Lower lobe of right lung (tissue), 2 donors: ENCODE data around the gene SLC25A11. TPM values are rescaled to one million over a fixed set of nuclear protein-coding genes. Genes with fewer than 3 reads are reported as not detected.

Experiments
- ATAC-seq, 2 donors: fragments of 200-7000 bp; cut with Tn5 transposase; one replicate each; pipeline ENCODE4 v1.9.1; 2020 to 2022; ENCODE audit warnings: mild to moderate bottlenecking in 2 of 2, moderate library complexity in 2 of 2
- DNase-seq: peaks from one replicate; pipeline ENCODE4 v3.0.0-alpha.2; 2020
- H3K27ac ChIP-seq: fragments of 200-600 bp; one replicate; pipeline ENCODE4 v1.8.0; 2022
- H3K27me3 ChIP-seq: fragments of 200-600 bp; one replicate; pipeline ENCODE4 v1.8.0; 2022; ENCODE audit warnings: low read depth
- H3K36me3 ChIP-seq: fragments of 200-600 bp; one replicate; pipeline ENCODE4 v1.8.0; 2022; ENCODE audit warnings: mild to moderate bottlenecking
- H3K4me1 ChIP-seq: fragments of 200-600 bp; one replicate; pipeline ENCODE4 v1.8.0; 2022
- H3K4me3 ChIP-seq: fragments of 200-600 bp; one replicate; pipeline ENCODE4 v1.8.0; 2022; ENCODE audit warnings: mild to moderate bottlenecking
- H3K9me3 ChIP-seq: fragments of 200-600 bp; one replicate; pipeline ENCODE4 v1.8.0; 2022
- intact Hi-C: fragments of 100-400 bp; cut with DNase I; formaldehyde crosslinking; loops from one replicate; pipeline ENCODE4 v1.11.0; 2022
- total RNA-seq: library from RNA; stranded (reverse); fragmentation: NEBNext Ultra II Directional; extraction: Animal tissue kit (Norgen Biotek cat#: 25700); gene quantifications from one replicate; pipeline ENCODE4 v1.2.1, GENCODE V29; 2021
- TF ChIP-seq, protein P1 (sequence below): fragments of 200-600 bp; IDR thresholded peaks from one replicate; pipeline ENCODE4 v1.8.0; 2022; ENCODE audit warnings: antibody characterized with exemption, mild to moderate bottlenecking
- donor health status: DM: no; HTN: yes; CAD: no; lungs with severe emphysema.

Gene SLC25A11
- total RNA-seq, 1 donor from 2014 or later = 59.9 TPM

DNA sequence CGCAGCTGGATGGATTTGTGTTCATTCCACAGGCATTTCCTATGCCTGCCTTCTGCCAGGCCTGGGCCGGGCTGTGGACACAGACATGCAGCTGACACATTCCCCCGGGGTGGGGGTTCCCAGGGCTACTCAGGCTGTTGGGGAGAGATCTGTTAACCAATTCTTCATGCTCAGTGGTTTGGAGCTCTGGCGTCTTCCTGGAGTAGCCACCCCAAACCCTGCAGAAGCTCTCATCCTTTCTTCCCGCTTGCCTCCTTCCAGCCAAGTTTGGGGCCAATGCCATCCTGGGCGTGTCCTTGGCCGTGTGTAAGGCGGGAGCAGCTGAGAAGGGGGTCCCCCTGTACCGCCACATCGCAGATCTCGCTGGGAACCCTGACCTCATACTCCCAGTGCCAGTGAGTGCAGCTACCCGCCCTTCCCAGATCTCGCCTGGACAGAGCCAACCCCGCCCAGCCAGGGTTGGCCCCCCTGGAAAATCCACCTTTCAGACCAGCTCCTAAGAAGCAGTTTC is 13.7 kb upstream of the SLC25A11 start:
- H3K9me3 ChIP-seq = no peaks in the 10 kb centered on the region
- no peak overlapping the region for H3K4me3 ChIP-seq
- H3K36me3 ChIP-seq = peaks cover 10% of the 10 kb centered on the region
- H3K4me1 ChIP-seq = peaks cover 18% of the 10 kb centered on the region
- intact Hi-C loops = no loop called here
- TF ChIP-seq, protein P1, sequence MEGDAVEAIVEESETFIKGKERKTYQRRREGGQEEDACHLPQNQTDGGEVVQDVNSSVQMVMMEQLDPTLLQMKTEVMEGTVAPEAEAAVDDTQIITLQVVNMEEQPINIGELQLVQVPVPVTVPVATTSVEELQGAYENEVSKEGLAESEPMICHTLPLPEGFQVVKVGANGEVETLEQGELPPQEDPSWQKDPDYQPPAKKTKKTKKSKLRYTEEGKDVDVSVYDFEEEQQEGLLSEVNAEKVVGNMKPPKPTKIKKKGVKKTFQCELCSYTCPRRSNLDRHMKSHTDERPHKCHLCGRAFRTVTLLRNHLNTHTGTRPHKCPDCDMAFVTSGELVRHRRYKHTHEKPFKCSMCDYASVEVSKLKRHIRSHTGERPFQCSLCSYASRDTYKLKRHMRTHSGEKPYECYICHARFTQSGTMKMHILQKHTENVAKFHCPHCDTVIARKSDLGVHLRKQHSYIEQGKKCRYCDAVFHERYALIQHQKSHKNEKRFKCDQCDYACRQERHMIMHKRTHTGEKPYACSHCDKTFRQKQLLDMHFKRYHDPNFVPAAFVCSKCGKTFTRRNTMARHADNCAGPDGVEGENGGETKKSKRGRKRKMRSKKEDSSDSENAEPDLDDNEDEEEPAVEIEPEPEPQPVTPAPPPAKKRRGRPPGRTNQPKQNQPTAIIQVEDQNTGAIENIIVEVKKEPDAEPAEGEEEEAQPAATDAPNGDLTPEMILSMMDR = no peak
- H3K27me3 ChIP-seq = no peaks in the 10 kb centered on the region
- ATAC-seq (no peak), DNase-seq (no peak)
- H3K27ac ChIP-seq = no peak overlapping the region

DNA sequence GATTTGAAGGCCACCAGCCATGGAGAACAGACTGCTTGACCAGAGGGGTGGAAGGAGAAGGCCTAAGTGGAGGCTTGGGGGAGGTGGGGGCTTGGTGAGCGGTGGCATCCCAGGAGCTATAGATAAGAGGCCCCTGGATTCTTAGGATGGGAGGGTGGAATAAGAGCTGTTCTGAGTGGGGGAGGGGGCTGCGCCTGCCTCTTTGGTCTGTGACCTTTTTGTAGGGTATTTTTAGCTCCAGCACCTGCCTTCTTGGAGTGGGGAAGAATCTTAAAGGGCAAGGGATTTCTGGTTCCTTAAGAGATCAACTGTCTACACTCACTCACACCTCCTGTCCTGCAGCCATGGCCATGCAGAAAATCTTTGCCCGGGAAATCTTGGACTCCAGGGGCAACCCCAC is 11.6 kb upstream of the SLC25A11 start:
- intact Hi-C loops = no loop called here
- Histone ChIP-seq H3K4me1 (peaks cover 22% of the 10 kb centered on the region), H3K36me3 (peaks cover 3% of the 10 kb centered on the region), H3K27me3 (no peaks in the 10 kb centered on the region), H3K27ac (no peak overlapping the region), H3K9me3 (no peaks in the 10 kb centered on the region), H3K4me3 (no peak overlapping the region)
- TF ChIP-seq, protein P1 = no peak
- ATAC-seq = no peak
- no peak for DNase-seq

DNA sequence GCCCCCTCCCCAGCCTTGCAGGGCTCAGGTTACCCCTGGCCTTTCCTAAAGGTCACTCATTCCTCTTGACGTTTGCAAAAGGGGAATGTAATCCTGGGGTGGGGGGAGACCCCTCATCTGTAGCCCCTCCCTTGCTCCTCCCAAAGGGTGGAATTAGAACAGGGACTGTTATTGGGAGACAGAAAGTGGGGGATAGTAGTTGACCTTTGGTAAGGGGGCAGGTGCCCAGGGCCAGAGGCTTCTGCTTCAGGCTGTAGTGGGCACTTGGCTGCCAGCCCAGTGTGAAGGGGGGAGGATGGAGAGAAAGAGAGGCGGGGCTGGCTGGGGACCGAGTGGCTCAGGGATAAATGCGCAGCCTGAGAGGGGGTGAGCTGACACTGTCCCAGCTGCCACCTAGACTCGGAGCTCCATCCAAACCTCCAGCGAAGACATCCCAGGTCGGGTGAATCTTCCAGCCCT is 10.9 kb upstream of the SLC25A11 start, which contains the start of gene ENO3:
Gene ENO3 (plus strand): TSS at position 374 of the 459 bp plus-strand sequence. CDS start 711 bp downstream, outside the sequence.
- H3K4me3 ChIP-seq = peak within 1 kb of the TSS; percentile 99
- peak within 1 kb of the TSS; percentile 98 for H3K27ac ChIP-seq
- DNase-seq (no peak), ATAC-seq (no peak)
- no peaks in the 10 kb centered on the region for H3K9me3 ChIP-seq
- H3K36me3 ChIP-seq = peaks cover 10% of the 10 kb centered on the region
- peaks cover 29% of the 10 kb centered on the region for H3K4me1 ChIP-seq
- TF ChIP-seq, protein P1 = no peak
- intact Hi-C loops = no loop called here
- H3K27me3 ChIP-seq = no peaks in the 10 kb centered on the region

DNA sequence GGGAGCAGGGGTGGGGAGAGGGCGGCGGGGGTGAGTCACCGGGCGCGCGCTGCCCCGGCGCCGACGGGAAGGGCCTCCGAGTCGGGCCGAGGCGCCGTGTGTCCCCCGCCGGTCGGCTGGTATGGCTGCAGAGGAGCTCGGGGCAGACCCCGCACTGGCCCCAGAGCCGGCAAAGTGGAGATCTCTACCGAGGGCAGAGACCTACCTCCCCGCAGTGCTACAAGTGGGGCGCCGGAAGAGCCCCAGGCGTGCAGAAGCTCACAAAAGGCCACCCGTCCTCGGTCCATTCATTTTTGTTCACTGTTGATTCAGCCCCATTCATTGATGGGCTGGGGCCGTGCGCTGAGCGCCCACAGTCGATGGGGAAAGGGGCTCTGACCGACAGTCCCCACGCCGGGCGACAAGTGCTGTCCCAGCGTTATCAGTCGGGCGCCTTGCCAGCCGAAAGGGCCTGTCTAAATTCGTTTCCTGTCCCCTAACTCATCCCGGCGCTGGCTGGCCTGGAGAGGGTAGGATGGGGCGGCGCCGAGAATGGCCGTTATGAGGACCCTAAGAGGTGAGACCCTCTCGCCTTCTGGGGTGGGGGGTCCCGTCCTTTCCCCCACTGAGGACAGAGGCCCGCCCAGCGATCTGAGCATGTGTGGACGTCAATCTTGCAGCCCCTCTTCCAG is 10.4 kb upstream of the SLC25A11 start:
- Histone ChIP-seq H3K4me3 (peak overlapping the region; percentile 99), H3K4me1 (peaks cover 35% of the 10 kb centered on the region), H3K36me3 (peaks cover 16% of the 10 kb centered on the region), H3K27me3 (no peaks in the 10 kb centered on the region), H3K9me3 (no peaks in the 10 kb centered on the region), H3K27ac (peak overlapping the region; percentile 98)
- DNase-seq = peak; percentile 80
- intact Hi-C loops = no loop called here
- no peak for ATAC-seq
- TF ChIP-seq, protein P1 = no peak

DNA sequence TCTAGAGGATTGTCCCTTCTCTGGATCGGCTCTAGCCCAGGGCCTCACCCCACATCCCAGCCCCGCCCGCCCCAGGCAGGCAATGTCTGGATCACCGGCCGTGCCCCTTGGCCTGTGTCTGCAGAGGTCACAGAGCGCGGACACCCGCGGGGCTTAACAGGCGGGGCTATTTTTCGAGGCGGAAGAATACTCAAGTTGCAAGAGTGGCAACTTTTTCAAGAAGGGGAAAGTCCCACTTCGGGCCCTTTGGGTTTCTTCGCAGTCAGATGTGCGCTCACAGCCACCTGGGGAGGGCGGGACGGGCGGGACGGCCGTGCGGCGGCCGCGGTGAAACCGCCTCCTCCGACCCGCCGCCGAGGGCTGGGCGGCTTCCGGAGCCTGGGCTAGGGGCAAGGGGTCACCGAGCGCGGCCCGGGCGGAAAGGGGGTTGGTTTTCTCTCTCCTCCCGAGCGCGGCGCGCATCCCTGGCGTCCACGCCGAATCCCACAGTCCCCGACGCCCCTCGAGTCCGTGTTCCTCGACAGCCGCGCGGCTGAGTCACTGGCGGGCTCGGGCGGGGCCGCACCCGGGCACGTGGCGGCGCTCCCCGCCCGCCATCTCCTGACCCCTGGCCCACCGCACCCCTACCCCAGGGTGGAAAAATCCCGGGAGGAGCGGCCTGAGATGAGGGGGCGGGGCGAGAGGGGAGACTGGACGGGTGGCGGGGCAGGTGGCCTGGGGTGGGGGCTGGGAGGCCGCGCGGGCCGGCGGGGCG is 9.7 kb upstream of the SLC25A11 start:
- peak overlapping the region; percentile 98 for H3K27ac ChIP-seq

More for the DNA sequence above, 9.7 kb upstream of the SLC25A11 start:
- intact Hi-C loops = no loop called here
- TF ChIP-seq, protein P1 = no peak
- H3K9me3 ChIP-seq = no peaks in the 10 kb centered on the region
- ATAC-seq = peak; percentile 59 to 63
- no peaks in the 10 kb centered on the region for H3K27me3 ChIP-seq
- DNase-seq = peak; percentile 87
- peak overlapping the region; percentile 99 for H3K4me3 ChIP-seq
- H3K36me3 ChIP-seq = peaks cover 23% of the 10 kb centered on the region
- H3K4me1 ChIP-seq = peaks cover 42% of the 10 kb centered on the region
